ENCODE measurements around the gene PPARG.
A peak's percentile ranks its signal among the peaks of the same experiment; 100 is the strongest.
"Not testable (repeated sequence)": the region's sequence is repeated elsewhere in the genome, so short reads cannot be mapped to it uniquely, and the experiment has no call there.

PPARG gene

DNA sequence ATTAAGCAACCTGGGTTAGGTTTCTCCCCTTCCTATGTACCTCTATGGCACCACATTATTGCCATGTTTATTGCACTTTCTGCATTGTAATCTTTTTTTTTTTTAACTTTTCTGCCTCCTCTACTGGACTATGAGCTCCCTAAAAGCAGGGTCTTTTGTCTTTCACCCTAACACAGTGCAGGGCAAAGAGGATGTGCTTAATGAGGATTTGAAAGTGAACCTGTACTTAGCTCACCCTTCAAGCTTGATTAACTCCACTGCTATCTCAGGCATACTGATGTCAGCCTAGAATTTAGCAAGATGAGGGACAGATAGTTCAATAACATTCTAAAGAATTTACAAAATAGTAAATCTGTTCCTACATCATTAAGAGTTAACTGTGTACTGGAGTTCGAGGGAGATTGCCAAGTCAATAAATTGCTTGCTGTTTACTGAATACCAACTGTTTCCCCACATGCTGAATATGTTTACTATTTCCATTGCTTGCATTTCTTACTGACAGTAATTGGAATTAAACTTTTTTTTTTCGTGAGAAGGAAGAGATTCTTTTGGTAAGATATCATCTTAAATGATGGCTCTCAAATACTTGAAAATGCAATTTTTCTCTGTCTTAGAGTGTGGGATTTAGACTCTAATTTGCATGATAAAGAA, 15.7 kb upstream of the PPARG start:
- ChIA-PET CTCF (interaction anchor here (0.6 kb wide), 1 partner anchor 10 kb away, joined by 3 read pairs; no protein-coding TSS in a partner anchor), POLR2A (no interaction called here)
- no peak for TF ChIP-seq FOXK2 (IDR thresholded peaks at IDR 0.05)
- DNase-seq (ENCODE audit: extremely low spot score) = no peak

DNA sequence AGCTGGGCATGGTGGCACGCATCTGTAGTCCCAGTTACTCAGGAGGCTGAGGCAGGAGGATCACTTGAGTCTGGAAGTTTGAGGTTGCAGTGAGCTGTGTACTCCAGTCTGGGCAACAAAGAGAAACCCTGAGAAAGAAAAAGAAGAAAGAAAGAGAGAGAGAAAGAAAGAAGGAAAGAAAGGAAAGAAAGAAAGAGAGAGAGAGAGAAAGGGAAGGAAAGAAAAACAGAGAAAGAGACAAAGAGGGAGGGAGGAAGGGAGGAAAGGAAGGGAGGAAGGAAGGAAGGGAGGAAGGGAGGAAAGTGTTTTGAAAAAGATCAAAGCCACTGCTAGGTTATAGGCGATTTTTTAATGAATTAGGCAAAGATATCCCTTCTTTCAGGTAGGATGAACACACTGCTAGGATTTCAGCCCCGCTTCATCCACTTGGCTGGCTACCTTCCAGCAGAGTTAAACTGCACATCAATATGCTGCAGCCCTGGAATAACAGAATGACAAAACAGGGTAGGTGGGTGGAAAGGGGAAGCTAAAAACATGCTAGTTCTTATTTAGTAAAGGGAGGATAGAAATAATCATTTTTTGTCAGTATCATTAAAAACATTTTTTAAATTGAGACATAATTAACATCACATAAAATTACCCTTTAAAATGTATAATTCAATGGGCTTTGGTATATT, 12.8 kb upstream of the PPARG start:
- POLR2A ChIA-PET = no interaction called here
- TF ChIP-seq TARDBP (IDR thresholded peaks at IDR 0.05) (no peak), ZNF384 (IDR thresholded peaks at IDR 0.05) (no peak), ELF4 (IDR thresholded peaks at IDR 0.05) (no peak), L3MBTL2 (conservative IDR thresholded peaks at IDR 0.05) (no peak), FOXM1 (IDR thresholded peaks at IDR 0.05; ENCODE audit: borderline replicate concordance) (no peak)
- CTCF ChIA-PET = no interaction called here
- DNase-seq (ENCODE audit: extremely low spot score) = no peak

DNA sequence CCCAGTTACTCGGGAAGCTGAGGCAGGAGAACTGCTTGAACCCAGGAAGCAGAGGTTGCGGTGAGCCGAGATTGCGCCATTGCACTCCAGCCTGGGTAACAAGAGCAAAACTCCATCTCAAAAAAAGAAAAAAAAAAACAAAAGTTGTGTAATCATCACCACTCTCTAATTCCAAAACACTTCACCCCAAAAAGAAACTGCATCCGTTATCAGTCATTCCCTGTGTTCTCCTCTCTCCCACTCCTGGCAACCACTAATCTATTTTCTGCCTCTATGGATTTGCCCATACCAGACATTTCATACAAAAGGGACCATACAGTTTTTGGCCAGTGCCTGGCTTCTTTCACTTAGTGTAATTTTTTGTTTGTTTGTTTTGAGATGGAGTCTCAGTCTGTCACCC, 12.0 kb upstream of the PPARG start:
- DNase-seq (ENCODE audit: extremely low spot score); CTCF ChIA-PET; POLR2A ChIA-PET: not testable (repeated sequence)

DNA sequence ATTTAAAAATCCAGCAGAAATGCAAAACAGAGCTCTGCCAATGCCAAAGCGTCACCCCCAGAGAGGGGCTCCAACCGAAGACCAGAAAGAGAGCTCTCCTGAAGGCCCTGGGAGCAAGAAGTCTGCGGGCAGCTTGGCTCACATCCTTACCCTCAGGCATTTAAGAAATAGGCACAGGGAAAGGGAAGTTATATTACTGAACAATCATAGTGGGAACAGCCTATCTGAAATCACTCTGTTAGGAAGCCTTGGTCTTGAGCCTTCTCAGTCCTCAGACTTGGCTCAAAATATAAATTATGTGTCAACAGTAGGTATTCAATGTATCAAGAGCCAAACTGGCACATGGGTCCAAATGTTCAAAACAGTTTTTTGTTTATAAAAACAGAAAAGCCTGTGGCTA, 10.3 kb upstream of the PPARG start:
- DNase-seq (ENCODE audit: extremely low spot score) = no peak
- POLR2A ChIA-PET = no interaction called here
- CTCF ChIA-PET = interaction anchor here (0.6 kb wide), 1 partner anchor 95 kb away, joined by 3 read pairs; no protein-coding TSS in a partner anchor
- TF ChIP-seq HDGF (IDR thresholded peaks at IDR 0.05; ENCODE audit: borderline replicate concordance) = no peak
- no peak for TF ChIP-seq SUZ12 (IDR thresholded peaks at IDR 0.05)
- no peak for TF ChIP-seq BHLHE40 (IDR thresholded peaks at IDR 0.05; ENCODE audit: borderline replicate concordance)
- no peak for TF ChIP-seq L3MBTL2 (conservative IDR thresholded peaks at IDR 0.05)
- no peak for TF ChIP-seq FOXA1 (IDR thresholded peaks at IDR 0.05)
- TF ChIP-seq FOXK2 (IDR thresholded peaks at IDR 0.05) = no peak
- TF ChIP-seq NFRKB (IDR thresholded peaks at IDR 0.05) = no peak
- TF ChIP-seq, protein P1, sequence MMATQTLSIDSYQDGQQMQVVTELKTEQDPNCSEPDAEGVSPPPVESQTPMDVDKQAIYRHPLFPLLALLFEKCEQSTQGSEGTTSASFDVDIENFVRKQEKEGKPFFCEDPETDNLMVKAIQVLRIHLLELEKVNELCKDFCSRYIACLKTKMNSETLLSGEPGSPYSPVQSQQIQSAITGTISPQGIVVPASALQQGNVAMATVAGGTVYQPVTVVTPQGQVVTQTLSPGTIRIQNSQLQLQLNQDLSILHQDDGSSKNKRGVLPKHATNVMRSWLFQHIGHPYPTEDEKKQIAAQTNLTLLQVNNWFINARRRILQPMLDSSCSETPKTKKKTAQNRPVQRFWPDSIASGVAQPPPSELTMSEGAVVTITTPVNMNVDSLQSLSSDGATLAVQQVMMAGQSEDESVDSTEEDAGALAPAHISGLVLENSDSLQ (IDR thresholded peaks at IDR 0.05) = no peak

DNA sequence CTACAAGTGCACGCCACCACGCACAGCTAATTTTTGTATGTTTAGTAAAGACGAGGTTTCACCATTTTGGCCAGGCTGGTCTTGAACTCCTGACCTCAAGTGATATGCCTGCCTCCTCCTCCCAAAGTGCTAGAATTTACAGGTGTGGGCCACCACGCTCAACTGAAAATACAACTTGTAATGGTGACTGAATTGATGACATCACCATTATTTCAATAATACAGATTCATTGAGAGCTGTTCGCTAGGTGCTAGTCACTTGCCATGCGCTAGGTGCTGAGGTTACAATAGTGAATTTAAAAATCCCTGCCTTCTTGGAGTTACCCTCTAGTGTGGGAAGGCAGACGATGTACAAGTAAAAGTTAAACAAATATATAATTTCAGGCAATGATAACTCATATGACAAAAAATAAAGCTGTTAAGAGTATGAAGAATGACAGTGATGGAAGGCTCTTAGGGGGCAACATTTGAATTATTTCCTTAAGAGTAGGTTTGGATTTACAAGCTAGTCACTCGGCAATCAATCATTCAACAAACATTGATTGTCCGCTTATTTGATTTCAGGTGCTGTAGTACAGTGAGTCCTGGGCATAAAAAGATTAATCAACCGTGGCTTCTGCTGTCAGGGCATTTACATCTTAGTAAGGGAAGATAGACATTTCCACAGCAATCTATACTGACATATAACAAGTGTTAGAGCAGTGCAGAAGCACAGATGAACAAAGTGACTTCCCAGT, 9.1 kb upstream of the PPARG start:
- DNase-seq (ENCODE audit: extremely low spot score) = no peak
- POLR2A ChIA-PET = interaction anchor here (0.5 kb wide), 1 partner anchor 127 kb away, joined by 3 read pairs; no protein-coding TSS in a partner anchor
- CTCF ChIA-PET = no interaction called here
- TF ChIP-seq SUZ12 (IDR thresholded peaks at IDR 0.05) = no peak
- TF ChIP-seq ELF4 (IDR thresholded peaks at IDR 0.05) = no peak
- TF ChIP-seq, protein P1 (IDR thresholded peaks at IDR 0.05) = peak; percentile 94
- TF ChIP-seq TARDBP (IDR thresholded peaks at IDR 0.05) = no peak
- TF ChIP-seq ARNT (IDR thresholded peaks at IDR 0.05) = no peak
- TF ChIP-seq SP1 (IDR thresholded peaks at IDR 0.05) = no peak
- 0 out of 2 replicates have a peak, but pooled peaks have one; percentile 20 for TF ChIP-seq CTBP1 (IDR thresholded peaks at IDR 0.05; ENCODE audit: borderline replicate concordance)
- no peak for TF ChIP-seq ZNF384 (IDR thresholded peaks at IDR 0.05)
- no peak for TF ChIP-seq BHLHE40 (IDR thresholded peaks at IDR 0.05; ENCODE audit: borderline replicate concordance)
- no peak for TF ChIP-seq LEF1 (IDR thresholded peaks at IDR 0.05; ENCODE audit: borderline replicate concordance)

DNA sequence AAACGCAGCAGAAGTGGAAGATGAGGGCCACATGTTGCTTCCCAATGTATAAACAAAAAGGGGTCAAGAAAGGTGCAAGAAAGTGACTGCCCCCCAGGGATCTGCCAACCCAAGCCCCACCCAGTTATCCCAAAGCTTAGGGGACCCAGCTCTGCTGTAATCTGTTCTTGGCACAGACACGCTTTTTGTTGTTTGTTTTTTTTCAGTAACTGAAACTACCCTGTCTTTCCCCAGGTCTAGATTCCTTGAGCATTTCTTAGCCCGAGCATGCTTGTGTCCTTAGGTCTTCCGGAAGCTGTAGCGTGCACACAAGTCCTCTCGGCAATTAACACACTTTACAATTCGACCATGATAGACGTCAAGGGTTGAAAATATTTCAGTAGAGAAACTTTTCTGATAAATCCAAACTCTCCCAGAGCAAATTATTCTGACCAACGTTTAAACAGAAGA, 8.5 kb upstream of the PPARG start:
- POLR2A ChIA-PET = interaction anchor here (0.5 to 1.0 kb wide), 2 partner anchors 10 to 127 kb away, joined by 3 read pairs; no protein-coding TSS in a partner anchor
- DNase-seq (ENCODE audit: extremely low spot score) = no peak
- TF ChIP-seq L3MBTL2 (conservative IDR thresholded peaks at IDR 0.05) (peak; percentile 54; the same call in 1 of the 2 replicates), ELF4 (IDR thresholded peaks at IDR 0.05) (no peak)
- CTCF ChIA-PET = no interaction called here

DNA sequence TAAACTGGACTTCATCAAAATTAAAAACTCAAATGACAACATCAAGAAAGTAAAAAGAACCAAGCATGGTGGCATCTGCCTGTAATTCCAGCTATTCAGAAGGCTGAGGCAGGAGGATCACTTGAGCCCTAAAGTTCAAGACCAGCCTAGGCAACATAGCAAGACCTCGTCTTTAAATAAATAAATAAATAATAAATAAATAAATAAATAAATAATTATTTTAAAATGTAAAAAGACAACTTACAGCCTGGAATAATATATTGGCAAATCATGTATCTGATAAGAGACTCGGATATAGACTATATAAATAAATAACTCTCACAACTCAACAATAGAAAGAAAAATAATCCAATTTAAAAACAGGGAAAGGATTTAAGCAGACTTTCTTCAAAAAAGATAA, 4.3 kb upstream of the PPARG start:
- ChIA-PET CTCF (no interaction called here), POLR2A (no interaction called here)
- no peak for DNase-seq (ENCODE audit: extremely low spot score)
- TF ChIP-seq TARDBP (IDR thresholded peaks at IDR 0.05) (no peak), NFRKB (IDR thresholded peaks at IDR 0.05) (no peak), BHLHE40 (IDR thresholded peaks at IDR 0.05; ENCODE audit: borderline replicate concordance) (no peak), ARNT (IDR thresholded peaks at IDR 0.05) (no peak), L3MBTL2 (conservative IDR thresholded peaks at IDR 0.05) (no peak), ZNF384 (IDR thresholded peaks at IDR 0.05) (no peak), FOXM1 (IDR thresholded peaks at IDR 0.05; ENCODE audit: borderline replicate concordance) (no peak), SUZ12 (IDR thresholded peaks at IDR 0.05) (no peak), HDGF (IDR thresholded peaks at IDR 0.05; ENCODE audit: borderline replicate concordance) (no peak), SP1 (IDR thresholded peaks at IDR 0.05) (no peak), LEF1 (IDR thresholded peaks at IDR 0.05; ENCODE audit: borderline replicate concordance) (no peak), CTBP1 (IDR thresholded peaks at IDR 0.05; ENCODE audit: borderline replicate concordance) (no peak), FOXK2 (IDR thresholded peaks at IDR 0.05) (no peak), ELF4 (IDR thresholded peaks at IDR 0.05) (no peak), FOXA1 (IDR thresholded peaks at IDR 0.05) (no peak)
- TF ChIP-seq, protein P1 (IDR thresholded peaks at IDR 0.05) = no peak

Measured in HEK293T (cell line).